Neuronal stem cell (in vitro differentiated cells): ENCODE data around the gene STK32C.
A peak's percentile ranks its signal among the peaks of the same experiment; 100 is the strongest.

ENCODE experiments used
- DNase-seq: peaks from one replicate; pipeline ENCODE4 v3.0.0-alpha.2; 2013; ENCODE audit warnings: low spot score
- H2AFZ ChIP-seq: one replicate; pipeline ENCODE4 v1.6.1; 2013; ENCODE audit warnings: mild to moderate bottlenecking, low read length, inconsistent platforms
- H2AK5ac ChIP-seq: 2 replicates; pipeline ENCODE4 v1.6.1; 2013; ENCODE audit warnings: low read depth, mild to moderate bottlenecking, inconsistent platforms, low read length, moderate library complexity, mixed read lengths
- H2BK120ac ChIP-seq: 2 replicates; pipeline ENCODE4 v1.6.1; 2013; ENCODE audit warnings: low read depth, mild to moderate bottlenecking, inconsistent platforms, low read length, moderate library complexity, mixed read lengths
- H2BK12ac ChIP-seq: one replicate; pipeline ENCODE4 v1.6.1; 2013; ENCODE audit warnings: low read length, inconsistent platforms
- H2BK15ac ChIP-seq: 2 replicates; pipeline ENCODE4 v1.6.1; 2013; ENCODE audit warnings: mild to moderate bottlenecking, low read length, inconsistent platforms, mixed read lengths
- H2BK5ac ChIP-seq: one replicate; pipeline ENCODE4 v1.6.1; 2013; ENCODE audit warnings: inconsistent platforms, mild to moderate bottlenecking, low read length, moderate library complexity
- H3K14ac ChIP-seq: one replicate; pipeline ENCODE4 v1.6.1; 2013; ENCODE audit warnings: low read length, inconsistent platforms
- H3K18ac ChIP-seq: 2 replicates; pipeline ENCODE4 v1.6.1; 2013; ENCODE audit warnings: low read length, inconsistent platforms
- H3K23ac ChIP-seq: 2 replicates; pipeline ENCODE4 v1.6.1; 2013; ENCODE audit warnings: low read depth, mild to moderate bottlenecking, mixed read lengths, low read length, inconsistent platforms; ENCODE audit not compliant: poor library complexity
- H3K27ac ChIP-seq: replicated peaks from 3 replicates; pipeline ENCODE4 v1.5.1; 2013; ENCODE audit warnings: low read length, inconsistent platforms
- H3K27me3 ChIP-seq, 3 experiments: 2 replicates each; pipeline ENCODE4 v1.6.1; 2013; ENCODE audit warnings: low read length in 3 of 3, mild to moderate bottlenecking in 2 of 3, inconsistent platforms in 1 of 3, low read depth in 1 of 3, mixed read lengths in 1 of 3, moderate library complexity in 1 of 3; ENCODE audit not compliant: control insufficient read depth in 3 of 3, insufficient read depth in 3 of 3
- H3K36me3 ChIP-seq, 2 donors: replicated peaks in 1 of 2; 2 replicates each; pipeline ENCODE4 v1.6.1; 2013; ENCODE audit warnings: low read length in 2 of 2; ENCODE audit not compliant: control insufficient read depth in 2 of 2, insufficient read depth in 2 of 2
- H3K4ac ChIP-seq: 2 replicates; pipeline ENCODE4 v1.6.1; 2013; ENCODE audit warnings: inconsistent platforms, mild to moderate bottlenecking, low read length, moderate library complexity
- H3K4me1 ChIP-seq, 2 donors: 1 replicate in 1 of 2; 2 replicates in 1 of 2; pipeline ENCODE4 v1.6.1; 2013; ENCODE audit warnings: low read length in 2 of 2, low read depth in 1 of 2; ENCODE audit not compliant: control insufficient read depth in 2 of 2, insufficient read depth in 1 of 2
- H3K4me2 ChIP-seq: one replicate; pipeline ENCODE4 v1.6.1; 2013; ENCODE audit warnings: mild to moderate bottlenecking, low read length, inconsistent platforms; ENCODE audit not compliant: insufficient read depth, poor library complexity, severe bottlenecking
- H3K4me3 ChIP-seq, 2 donors: 2 replicates each; pipeline ENCODE4 v1.5.1; 2013; ENCODE audit warnings: low read length in 2 of 2, mild to moderate bottlenecking in 2 of 2, inconsistent platforms in 1 of 2, moderate library complexity in 1 of 2
- H3K79me1 ChIP-seq: one replicate; pipeline ENCODE4 v1.6.1; 2013; ENCODE audit warnings: low read depth, mild to moderate bottlenecking, inconsistent platforms, low read length, moderate library complexity
- H3K9ac ChIP-seq: one replicate; pipeline ENCODE4 v1.6.1; 2013; ENCODE audit warnings: mild to moderate bottlenecking, low read depth, low read length, inconsistent platforms; ENCODE audit not compliant: poor library complexity
- H3K9me3 ChIP-seq, 2 donors: replicated peaks in 1 of 2; 2 replicates each; pipeline versions ENCODE3 to v1.6.1; 2013; ENCODE audit warnings: low read length in 2 of 2, mild to moderate bottlenecking in 2 of 2, inconsistent platforms in 1 of 2, low read depth in 1 of 2, mixed read lengths in 1 of 2, moderate library complexity in 1 of 2; ENCODE audit not compliant: control insufficient read depth in 2 of 2, insufficient read depth in 1 of 2
- H4K8ac ChIP-seq: one replicate; pipeline ENCODE4 v1.6.1; 2013; ENCODE audit warnings: low read depth, mild to moderate bottlenecking, inconsistent platforms, low read length, moderate library complexity
- H4K91ac ChIP-seq: one replicate; pipeline ENCODE4 v1.6.1; 2013; ENCODE audit warnings: low read length, low read depth, mild to moderate bottlenecking, inconsistent platforms; ENCODE audit not compliant: poor library complexity
- WGBS, 2 donors: extraction: QIAGEN DNeasy Blood & Tissue Kit; methylation state at CpG; one replicate each; pipeline ENCODE4 v1.1.7; 2013; ENCODE audit warnings: missing lambda C conversion rate in 2 of 2, mixed read lengths in 1 of 2; ENCODE audit not compliant: insufficient read length in 2 of 2, insufficient replicate concordance in 1 of 2; ENCODE audit errors: extremely low coverage in 2 of 2; 5-methylcytosine and 5-hydroxymethylcytosine counted together

The STK32C gene

GRCh38 chr10:132176623-132177500, 130.9 kb downstream of the STK32C start:
- H3K4ac ChIP-seq, result no peak overlapping the region
- H3K4me3 ChIP-seq, result peak overlapping the region in 1 of 2 donors; percentile 66
- H2BK15ac ChIP-seq, result no peak overlapping the region
- no peak overlapping the region for H3K23ac ChIP-seq
- no peak overlapping the region for H4K91ac ChIP-seq
- H2BK120ac ChIP-seq, result no peak overlapping the region
- H3K9me3 ChIP-seq, result peaks cover 0 to 9% of the 10 kb centered on the region in 2 donors
- H3K9ac ChIP-seq, result peak overlapping the region; percentile 56
- no CpG with 5 or more reads among the region's 19 CpGs for WGBS, 2 donors
- H3K18ac ChIP-seq, result no peak overlapping the region
- H2BK12ac ChIP-seq, result no peak overlapping the region
- H4K8ac ChIP-seq, result no peak overlapping the region
- peak overlapping the region; percentile 21 for H3K14ac ChIP-seq
- H3K36me3 ChIP-seq, result peaks cover 0 to 2% of the 10 kb centered on the region in 2 donors
- H3K27ac ChIP-seq, result no peak overlapping the region
- no peak for DNase-seq
- peaks cover 0 to 49% (median 30%) of the 10 kb centered on the region in 3 experiments for H3K27me3 ChIP-seq
- no peaks in the 10 kb centered on the region for H3K79me1 ChIP-seq
- H2AFZ ChIP-seq, result peak overlapping the region; percentile 60
- no peak overlapping the region for H2AK5ac ChIP-seq
- H2BK5ac ChIP-seq, result no peak overlapping the region
- H3K4me2 ChIP-seq, result peak overlapping the region; percentile 43
- peaks cover 14 to 16% of the 10 kb centered on the region in 2 donors for H3K4me1 ChIP-seq

- Histone ChIP-seq H2BK12ac (no peak overlapping the region), H3K27ac (no peak overlapping the region), H3K27me3 (peaks cover 0 to 40% (median 29%) of the 10 kb centered on the region in 3 experiments), H3K14ac (peak overlapping the region; percentile 95), H3K4me2 (peak overlapping the region; percentile 43), H2AK5ac (peak overlapping the region; percentile 71), H3K23ac (peak overlapping the region; percentile 58), H3K9ac (peak overlapping the region; percentile 51), H4K91ac (no peak overlapping the region), H2AFZ (peak overlapping the region; percentile 60), H4K8ac (no peak overlapping the region), H2BK5ac (no peak overlapping the region), H2BK15ac (no peak overlapping the region), H3K4me1 (peaks cover 14 to 16% of the 10 kb centered on the region in 2 donors), H3K4ac (no peak overlapping the region), H3K18ac (peak overlapping the region; percentile 72), H3K79me1 (no peaks in the 10 kb centered on the region), H2BK120ac (no peak overlapping the region), H3K4me3 (peak overlapping the region; percentile 9 to 14), H3K36me3 (peaks cover 0 to 2% of the 10 kb centered on the region in 2 donors), H3K9me3 (peaks cover 0 to 9% of the 10 kb centered on the region in 2 donors)
- no peak for DNase-seq
- WGBS, 2 donors, result no CpG with 5 or more reads among the region's 16 CpGs
Measured at GRCh38 chr10:132175907-132176581, 131.7 kb downstream of the STK32C start.

GRCh38 chr10:132175408-132175807, 132.3 kb downstream of the STK32C start:
- Histone ChIP-seq H2BK12ac (no peak overlapping the region), H3K9ac (no peak overlapping the region), H2BK120ac (no peak overlapping the region), H2BK5ac (no peak overlapping the region), H4K91ac (no peak overlapping the region), H3K4me1 (peaks cover 12 to 16% of the 10 kb centered on the region in 2 donors), H2AFZ (no peak overlapping the region), H3K9me3 (peaks cover 0 to 6% of the 10 kb centered on the region in 2 donors), H4K8ac (no peak overlapping the region), H3K14ac (no peak overlapping the region), H3K18ac (no peak overlapping the region), H3K23ac (no peak overlapping the region), H3K4ac (no peak overlapping the region), H3K27ac (no peak overlapping the region), H3K79me1 (no peaks in the 10 kb centered on the region), H3K4me3 (no peak overlapping the region), H3K27me3 (peaks cover 0 to 40% (median 25%) of the 10 kb centered on the region in 3 experiments), H3K4me2 (no peak overlapping the region), H2AK5ac (no peak overlapping the region), H3K36me3 (no peaks in the 10 kb centered on the region), H2BK15ac (no peak overlapping the region)
- no peak for DNase-seq
- no CpG with 5 or more reads among the region's 6 CpGs for WGBS, 2 donors

GRCh38 chr10:132174237-132174636, 133.5 kb downstream of the STK32C start:
- H3K4ac ChIP-seq, result no peak overlapping the region

More at GRCh38 chr10:132174237-132174636, 133.5 kb downstream of the STK32C start:
- H2AK5ac ChIP-seq, result no peak overlapping the region
- H2BK120ac ChIP-seq, result no peak overlapping the region
- H2BK12ac ChIP-seq, result no peak overlapping the region
- H3K9me3 ChIP-seq, result peaks cover 0 to 6% of the 10 kb centered on the region in 2 donors
- H3K9ac ChIP-seq, result no peak overlapping the region
- no peaks in the 10 kb centered on the region for H3K36me3 ChIP-seq
- no peak overlapping the region for H3K23ac ChIP-seq
- no CpG with 5 or more reads among the region's 11 CpGs for WGBS, 2 donors
- no peak overlapping the region for H3K27ac ChIP-seq
- H4K91ac ChIP-seq, result no peak overlapping the region
- no peak overlapping the region for H2BK15ac ChIP-seq
- H2AFZ ChIP-seq, result no peak overlapping the region
- H4K8ac ChIP-seq, result no peak overlapping the region
- no peaks in the 10 kb centered on the region for H3K79me1 ChIP-seq
- H3K18ac ChIP-seq, result no peak overlapping the region
- H2BK5ac ChIP-seq, result no peak overlapping the region
- no peak for DNase-seq
- H3K4me3 ChIP-seq, result no peak overlapping the region
- no peak overlapping the region for H3K4me2 ChIP-seq
- peaks cover 12 to 16% of the 10 kb centered on the region in 2 donors for H3K4me1 ChIP-seq
- peak overlapping the region; percentile 86 for H3K14ac ChIP-seq
- H3K27me3 ChIP-seq, result peaks cover 0 to 40% (median 25%) of the 10 kb centered on the region in 3 experiments
